WERI-Rb-1 (cell line): ENCODE results near the gene MACROD2.

ENCODE experiments used
- DNase-seq: peaks from one replicate; pipeline ENCODE4 v3.0.0-alpha.2; 2020
- H3K27ac ChIP-seq: fragments of 250-450 bp; sonication (Bioruptor Pico); 2 replicates; pipeline ENCODE4 v1.5.1; 2020; ENCODE audit warnings: mild to moderate bottlenecking, moderate library complexity
- H3K27me3 ChIP-seq: fragments of 250-450 bp; sonication (Bioruptor Pico); 2 replicates; pipeline ENCODE4 v1.5.1; 2021; ENCODE audit warnings: mild to moderate bottlenecking, low read depth, moderate library complexity; ENCODE audit not compliant: insufficient read depth, severe bottlenecking
- H3K36me3 ChIP-seq: fragments of 250-450 bp; sonication (Bioruptor Pico); 2 replicates; pipeline ENCODE4 v1.5.1; 2020; ENCODE audit warnings: mild to moderate bottlenecking, moderate library complexity
- H3K4me3 ChIP-seq: 2 replicates; pipeline ENCODE4 v1.5.1; 2011; ENCODE audit warnings: low read depth, mild to moderate bottlenecking, control low read depth, low read length
- H3K9me3 ChIP-seq: fragments of 250-450 bp; sonication (Bioruptor Pico); 2 replicates; pipeline ENCODE4 v1.5.1; 2021; ENCODE audit warnings: mild to moderate bottlenecking, moderate library complexity; ENCODE audit not compliant: severe bottlenecking
- TF ChIP-seq, protein P1 (sequence below): IDR thresholded peaks from 2 replicates; pipeline ENCODE4 v1.5.1; 2011; ENCODE audit warnings: low read depth, mild to moderate bottlenecking, control low read depth, inconsistent platforms, low read length

The MACROD2 gene

DNA sequence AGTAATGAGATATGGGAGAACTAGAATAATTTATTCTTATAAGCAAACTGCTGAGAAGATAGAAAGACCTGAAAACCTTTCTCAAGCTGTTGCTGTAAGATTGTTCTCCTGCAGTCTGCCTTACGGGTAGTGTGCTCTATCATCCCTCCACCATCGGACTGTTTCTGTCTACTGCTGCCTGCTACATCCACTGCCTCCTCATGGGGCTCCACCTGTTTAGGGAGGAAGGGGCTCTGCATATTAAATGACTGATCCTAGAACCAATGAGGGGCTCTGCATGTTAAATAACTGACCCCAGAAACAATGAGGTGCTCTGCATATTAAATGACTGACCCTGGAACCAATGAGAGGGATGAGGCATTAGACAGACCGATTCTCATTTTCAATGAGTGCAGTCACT lies 1923.3 kb downstream of the MACROD2 start:
- Histone ChIP-seq H3K4me3 (no peak overlapping the region), H3K27ac (no peak overlapping the region), H3K36me3 (no peaks in the 10 kb centered on the region), H3K9me3 (no peaks in the 10 kb centered on the region), H3K27me3 (no peaks in the 10 kb centered on the region)
- no peak for DNase-seq
- TF ChIP-seq, protein P1, sequence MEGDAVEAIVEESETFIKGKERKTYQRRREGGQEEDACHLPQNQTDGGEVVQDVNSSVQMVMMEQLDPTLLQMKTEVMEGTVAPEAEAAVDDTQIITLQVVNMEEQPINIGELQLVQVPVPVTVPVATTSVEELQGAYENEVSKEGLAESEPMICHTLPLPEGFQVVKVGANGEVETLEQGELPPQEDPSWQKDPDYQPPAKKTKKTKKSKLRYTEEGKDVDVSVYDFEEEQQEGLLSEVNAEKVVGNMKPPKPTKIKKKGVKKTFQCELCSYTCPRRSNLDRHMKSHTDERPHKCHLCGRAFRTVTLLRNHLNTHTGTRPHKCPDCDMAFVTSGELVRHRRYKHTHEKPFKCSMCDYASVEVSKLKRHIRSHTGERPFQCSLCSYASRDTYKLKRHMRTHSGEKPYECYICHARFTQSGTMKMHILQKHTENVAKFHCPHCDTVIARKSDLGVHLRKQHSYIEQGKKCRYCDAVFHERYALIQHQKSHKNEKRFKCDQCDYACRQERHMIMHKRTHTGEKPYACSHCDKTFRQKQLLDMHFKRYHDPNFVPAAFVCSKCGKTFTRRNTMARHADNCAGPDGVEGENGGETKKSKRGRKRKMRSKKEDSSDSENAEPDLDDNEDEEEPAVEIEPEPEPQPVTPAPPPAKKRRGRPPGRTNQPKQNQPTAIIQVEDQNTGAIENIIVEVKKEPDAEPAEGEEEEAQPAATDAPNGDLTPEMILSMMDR: no peak

DNA sequence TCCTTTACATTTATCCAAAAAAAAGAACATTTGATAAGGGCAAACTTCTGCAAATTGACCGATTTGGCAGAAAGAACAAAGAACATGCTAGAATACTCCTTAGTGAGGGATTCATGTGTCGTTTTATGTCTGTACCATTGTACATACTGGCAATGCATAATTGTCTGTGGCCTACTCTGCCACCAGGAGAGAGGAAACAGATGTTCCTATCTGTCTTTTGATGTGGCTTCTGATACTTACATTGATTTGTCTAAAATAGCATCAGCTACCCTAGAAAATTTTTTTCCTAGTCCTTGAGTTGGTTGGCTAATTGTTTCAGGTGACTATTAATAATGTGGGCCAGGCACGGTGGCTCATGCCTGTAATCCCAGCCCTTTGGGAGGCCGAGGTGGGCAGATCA lies 1923.8 kb downstream of the MACROD2 start:
- TF ChIP-seq, protein P1: no peak
- no peak for DNase-seq
- Histone ChIP-seq H3K9me3 (no peaks in the 10 kb centered on the region), H3K27ac (no peak overlapping the region), H3K27me3 (no peaks in the 10 kb centered on the region), H3K4me3 (no peak overlapping the region), H3K36me3 (no peaks in the 10 kb centered on the region)

- H3K27ac ChIP-seq: no peak overlapping the region
- TF ChIP-seq, protein P1: no peak
- DNase-seq: no peak
These were observed 1926.6 kb downstream of the MACROD2 start for GRCh38 chr20:15921930-15922329.

DNA sequence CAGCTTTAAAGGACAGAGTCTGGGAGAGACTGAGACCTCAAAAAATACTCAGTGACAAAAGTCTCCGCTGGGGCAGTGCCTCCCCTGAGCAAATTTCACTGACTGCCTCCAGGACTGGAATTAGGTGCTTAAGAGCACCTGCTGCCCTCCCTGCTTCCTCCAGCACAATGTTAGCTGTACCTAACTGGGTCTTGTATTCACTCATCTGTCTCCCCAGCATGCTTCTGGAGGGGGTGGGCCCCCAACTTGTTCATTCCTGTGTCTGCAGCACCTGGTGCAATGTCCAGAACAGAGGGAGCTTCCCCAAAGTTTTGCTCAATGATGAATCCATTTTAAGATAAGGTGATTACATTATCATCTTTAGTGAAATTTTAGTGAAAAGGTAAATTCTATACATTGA lies 1927.2 kb downstream of the MACROD2 start:
- Histone ChIP-seq H3K36me3 (no peaks in the 10 kb centered on the region), H3K27ac (no peak overlapping the region), H3K9me3 (no peaks in the 10 kb centered on the region), H3K4me3 (no peak overlapping the region), H3K27me3 (no peaks in the 10 kb centered on the region)
- DNase-seq: no peak
- TF ChIP-seq, protein P1: no peak

More at GRCh38 chr20:15921930-15922329, 1926.6 kb downstream of the MACROD2 start:
- H3K36me3 ChIP-seq: no peaks in the 10 kb centered on the region
- no peak overlapping the region for H3K4me3 ChIP-seq
- no peaks in the 10 kb centered on the region for H3K9me3 ChIP-seq
- H3K27me3 ChIP-seq: no peaks in the 10 kb centered on the region

DNA sequence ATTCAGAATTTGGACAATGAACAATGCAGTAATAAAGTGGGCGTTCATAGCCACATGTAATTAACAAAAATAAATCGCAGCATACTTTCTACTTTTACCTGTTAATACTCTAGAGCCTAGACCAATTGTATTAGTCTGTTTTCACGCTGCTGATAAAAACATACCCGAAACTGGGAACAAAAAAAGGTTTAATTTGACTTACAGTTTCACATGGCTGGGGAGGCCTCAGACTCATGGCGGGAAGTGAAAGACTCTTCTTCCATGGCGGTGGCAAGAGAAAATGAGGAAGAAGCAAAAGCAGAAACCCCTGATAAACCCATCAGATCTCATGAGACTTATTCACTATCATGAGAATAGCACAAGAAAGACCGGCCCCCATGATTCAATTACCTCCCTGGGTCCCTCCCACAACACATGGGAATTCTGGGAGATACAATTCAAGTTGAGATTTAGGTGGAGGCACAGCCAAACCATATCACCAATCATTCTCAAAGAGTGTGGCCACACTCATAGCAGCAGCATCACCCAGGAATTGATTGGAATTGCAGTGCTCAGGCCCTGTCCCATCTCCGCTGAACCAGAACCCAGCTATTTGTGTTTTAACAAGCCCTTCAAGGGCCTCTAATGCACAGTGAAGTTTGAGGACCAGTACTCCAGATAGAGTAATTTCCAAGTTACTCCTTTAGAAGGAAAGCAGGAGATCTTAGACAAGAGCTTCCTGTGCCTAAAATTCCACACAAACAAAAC lies 1927.9 kb downstream of the MACROD2 start:
- no peak for DNase-seq
- Histone ChIP-seq H3K9me3 (no peaks in the 10 kb centered on the region), H3K4me3 (no peak overlapping the region), H3K27ac (no peak overlapping the region), H3K27me3 (no peaks in the 10 kb centered on the region), H3K36me3 (no peaks in the 10 kb centered on the region)
- TF ChIP-seq, protein P1: no peak

GRCh38 chr20:15924556-15924955 lies 1929.2 kb downstream of the MACROD2 start:
- H3K9me3 ChIP-seq: no peaks in the 10 kb centered on the region
- H3K27ac ChIP-seq: no peak overlapping the region
- TF ChIP-seq, protein P1: no peak
- H3K4me3 ChIP-seq: no peak overlapping the region
- H3K27me3 ChIP-seq: no peaks in the 10 kb centered on the region
- no peak for DNase-seq
- H3K36me3 ChIP-seq: no peaks in the 10 kb centered on the region
